Midbrain (tissue), 1 donor: ENCODE results near the gene TLR5.

Source experiments
- DNase-seq: peaks from one replicate; lab custom pipeline; 2025; lab: John Stamatoyannopoulos, UW

Gene TLR5

GRCh38 chr1:223147409-223147808 is 4.4 kb upstream of the TLR5 start:
- DNase-seq = no peak

GRCh38 chr1:223146745-223147144 is 3.7 kb upstream of the TLR5 start:
- no peak for DNase-seq

- DNase-seq = no peak
These were observed 1.9 kb upstream of the TLR5 start for GRCh38 chr1:223144914-223145313.

- DNase-seq = no peak
These were observed 1.4 kb upstream of the TLR5 start for GRCh38 chr1:223144431-223144830.

GRCh38 chr1:223143537-223144248 is 645 bp upstream of the TLR5 start:
- no peak for DNase-seq

- DNase-seq = no peak
These were observed 779 bp downstream of the TLR5 start for GRCh38 chr1:223142269-223142668.

- no peak for DNase-seq
These were observed 2.2 kb downstream of the TLR5 start for GRCh38 chr1:223140611-223141405.

- peak; percentile 12 for DNase-seq
These were observed 5.5 kb downstream of the TLR5 start for GRCh38 chr1:223137455-223138085.

GRCh38 chr1:223136086-223136485 is 7.0 kb downstream of the TLR5 start:
- no peak for DNase-seq

GRCh38 chr1:223135176-223135942 is 7.7 kb downstream of the TLR5 start:
- no peak for DNase-seq

- peak; percentile 88 for DNase-seq
These were observed 9.1 kb downstream of the TLR5 start for GRCh38 chr1:223133824-223134435.

- no peak for DNase-seq
These were observed 9.7 kb downstream of the TLR5 start for GRCh38 chr1:223133306-223133823.

GRCh38 chr1:223129229-223129901 is 13.7 kb downstream of the TLR5 start:
- peak; percentile 52 for DNase-seq

GRCh38 chr1:223126741-223127140 is 16.3 kb downstream of the TLR5 start:
- DNase-seq = peak; percentile 6

- DNase-seq = no peak
These were observed 17.3 kb downstream of the TLR5 start for GRCh38 chr1:223125766-223126165.

- no peak for DNase-seq
These were observed 19.9 kb downstream of the TLR5 start for GRCh38 chr1:223123011-223123610.

- DNase-seq = no peak
These were observed 24.6 kb downstream of the TLR5 start for GRCh38 chr1:223118418-223118817.

GRCh38 chr1:223116950-223117349 is 26.1 kb downstream of the TLR5 start:
- DNase-seq = no peak

GRCh38 chr1:223114871-223115270 is 28.2 kb downstream of the TLR5 start:
- no peak for DNase-seq

- no peak for DNase-seq
These were observed 32.1 kb downstream of the TLR5 start for GRCh38 chr1:223110952-223111351.
